ENCODE results near the gene MFSD2B.
A peak's percentile ranks its signal among the peaks of the same experiment; 100 is the strongest.

Gene MFSD2B

DNA sequence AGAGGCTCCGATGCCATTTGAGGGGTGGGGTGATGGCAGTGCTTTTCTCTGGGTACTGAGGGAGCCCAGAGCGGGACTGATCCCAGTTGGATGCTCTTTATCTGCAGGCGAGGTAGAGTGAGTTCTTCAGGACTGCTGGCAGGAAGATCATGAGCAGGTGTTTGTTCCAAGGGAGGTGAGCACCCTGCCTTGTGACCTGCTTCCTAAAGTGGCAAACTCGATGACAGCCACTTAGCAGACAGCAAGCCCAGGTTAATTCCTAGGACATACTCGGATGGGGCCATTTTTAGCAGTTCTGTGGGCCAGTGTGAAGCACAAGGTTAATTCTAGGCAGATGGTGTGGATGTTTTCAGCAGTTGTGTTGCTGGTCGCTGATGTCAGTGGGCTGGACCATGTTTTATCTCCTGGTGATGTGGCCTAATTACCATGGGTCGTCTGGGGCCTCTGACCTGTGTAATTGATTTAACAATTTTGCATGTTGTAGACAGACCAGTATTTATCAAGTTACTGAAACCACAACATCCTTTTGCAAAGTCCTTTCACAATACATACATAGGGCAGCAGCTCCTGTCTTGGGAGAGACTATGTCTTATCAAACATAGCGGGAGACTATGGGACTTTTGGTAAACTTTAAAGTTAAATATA, 44.6 kb downstream of the MFSD2B start:
- TF ChIP-seq, protein P1, sequence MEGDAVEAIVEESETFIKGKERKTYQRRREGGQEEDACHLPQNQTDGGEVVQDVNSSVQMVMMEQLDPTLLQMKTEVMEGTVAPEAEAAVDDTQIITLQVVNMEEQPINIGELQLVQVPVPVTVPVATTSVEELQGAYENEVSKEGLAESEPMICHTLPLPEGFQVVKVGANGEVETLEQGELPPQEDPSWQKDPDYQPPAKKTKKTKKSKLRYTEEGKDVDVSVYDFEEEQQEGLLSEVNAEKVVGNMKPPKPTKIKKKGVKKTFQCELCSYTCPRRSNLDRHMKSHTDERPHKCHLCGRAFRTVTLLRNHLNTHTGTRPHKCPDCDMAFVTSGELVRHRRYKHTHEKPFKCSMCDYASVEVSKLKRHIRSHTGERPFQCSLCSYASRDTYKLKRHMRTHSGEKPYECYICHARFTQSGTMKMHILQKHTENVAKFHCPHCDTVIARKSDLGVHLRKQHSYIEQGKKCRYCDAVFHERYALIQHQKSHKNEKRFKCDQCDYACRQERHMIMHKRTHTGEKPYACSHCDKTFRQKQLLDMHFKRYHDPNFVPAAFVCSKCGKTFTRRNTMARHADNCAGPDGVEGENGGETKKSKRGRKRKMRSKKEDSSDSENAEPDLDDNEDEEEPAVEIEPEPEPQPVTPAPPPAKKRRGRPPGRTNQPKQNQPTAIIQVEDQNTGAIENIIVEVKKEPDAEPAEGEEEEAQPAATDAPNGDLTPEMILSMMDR (conservative IDR thresholded peaks at IDR 0.05; ENCODE audit: low read depth, low read length): no peak
- H3K4me3 ChIP-seq (ENCODE audit: low read depth, low read length): no peak overlapping the region
- no peak for DNase-seq (ENCODE audit: low read depth)

DNA sequence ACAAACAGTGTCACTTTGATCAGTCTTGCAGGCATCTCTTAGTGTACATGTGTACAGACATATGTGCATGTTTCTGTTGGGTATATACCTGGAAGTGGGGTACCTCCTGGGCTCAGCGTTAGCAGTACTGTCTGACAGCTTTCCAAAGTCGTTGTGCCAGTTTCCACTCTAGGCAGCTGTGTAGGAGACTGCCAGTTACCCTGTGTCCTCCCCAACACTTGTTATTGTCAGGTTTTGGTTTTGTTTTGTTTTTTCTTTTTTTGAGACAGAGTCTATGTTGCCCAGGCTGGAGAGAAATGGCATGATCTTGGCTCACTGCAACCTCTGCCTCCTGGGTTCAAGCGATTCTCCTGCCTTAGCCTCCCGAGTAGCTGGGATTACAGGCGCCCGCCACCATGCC, 45.9 kb downstream of the MFSD2B start:
- no peak for DNase-seq (ENCODE audit: low read depth)
- TF ChIP-seq, protein P1 (conservative IDR thresholded peaks at IDR 0.05; ENCODE audit: low read depth, low read length): no peak
- no peak overlapping the region for H3K4me3 ChIP-seq (ENCODE audit: low read depth, low read length)

DNA sequence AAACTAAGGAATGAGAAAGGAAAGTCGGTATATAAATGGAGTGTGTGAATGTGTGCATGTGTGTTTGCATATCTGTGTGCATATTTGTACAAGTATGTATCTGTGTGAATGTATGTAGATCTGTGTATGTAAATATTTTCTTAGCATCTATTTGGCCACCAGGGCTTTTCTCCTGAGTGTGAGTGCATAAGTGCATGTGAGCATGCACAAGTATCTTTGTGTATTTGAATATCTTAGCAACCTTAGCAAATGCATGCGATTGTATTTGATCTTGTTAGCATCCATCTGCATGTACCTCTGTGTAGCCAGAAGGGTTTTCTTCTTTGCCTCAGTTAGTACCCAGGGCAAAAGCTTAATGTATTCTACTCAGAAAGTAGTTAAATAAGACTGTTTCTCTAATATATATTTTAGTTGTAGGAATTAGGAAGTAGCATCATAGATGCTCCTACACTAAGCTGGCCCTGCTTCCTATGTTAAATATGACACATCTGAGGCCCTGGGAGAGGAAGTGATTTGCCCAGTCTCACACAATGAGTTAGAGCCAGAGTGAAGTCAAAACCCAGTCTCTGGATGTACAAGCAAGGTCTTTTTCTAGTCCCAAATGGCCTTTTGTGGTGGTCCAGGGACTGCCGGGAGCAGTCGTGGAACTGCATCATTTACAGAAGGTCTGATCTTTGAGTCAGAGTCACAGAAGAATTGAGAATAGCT, 48.8 kb downstream of the MFSD2B start:
- no peak for DNase-seq (ENCODE audit: low read depth)
- TF ChIP-seq, protein P1 (conservative IDR thresholded peaks at IDR 0.05; ENCODE audit: low read depth, low read length): no peak
- no peak overlapping the region for H3K4me3 ChIP-seq (ENCODE audit: low read depth, low read length)

DNA sequence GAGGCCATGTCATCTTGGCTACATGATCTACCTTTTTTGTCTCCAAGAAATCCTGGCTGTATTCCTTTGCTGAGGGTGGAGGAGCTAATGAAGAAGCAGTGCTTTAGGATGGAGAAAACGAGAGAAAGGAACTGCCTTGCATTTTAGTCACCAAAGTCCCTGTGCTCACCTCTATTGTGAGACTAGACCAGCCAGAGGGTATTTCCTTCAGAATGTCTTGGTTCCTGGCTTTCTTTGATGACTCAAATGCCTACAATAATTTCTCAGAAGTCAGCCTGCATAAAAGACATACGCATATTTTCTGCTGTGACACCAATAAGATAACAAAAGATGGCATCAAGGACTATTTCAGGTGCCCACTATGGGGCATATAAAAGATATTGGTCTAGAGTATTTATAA, 55.5 kb downstream of the MFSD2B start:
- TF ChIP-seq, protein P1 (conservative IDR thresholded peaks at IDR 0.05; ENCODE audit: low read depth, low read length): no peak
- DNase-seq (ENCODE audit: low read depth): no peak
- H3K4me3 ChIP-seq (ENCODE audit: low read depth, low read length): no peak overlapping the region

DNA sequence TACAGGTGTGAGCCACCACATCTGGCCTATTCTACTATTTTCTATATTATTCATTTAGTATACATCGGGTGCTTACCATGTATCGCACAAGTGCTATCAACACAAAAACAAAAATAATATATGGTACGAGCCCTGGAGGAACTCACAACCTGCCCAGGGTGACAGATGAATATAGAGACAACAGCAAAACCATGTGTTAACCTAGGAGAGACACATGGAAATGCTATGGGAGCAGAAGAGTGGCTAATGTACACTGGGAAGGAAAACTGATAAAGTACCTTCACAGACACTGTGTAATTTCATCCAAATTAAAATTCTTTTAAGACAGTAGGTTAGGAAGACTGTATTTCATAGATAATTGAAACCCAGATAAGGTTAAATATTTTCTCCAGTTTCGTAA, 62.4 kb downstream of the MFSD2B start:
- no peak for DNase-seq (ENCODE audit: low read depth)
- H3K4me3 ChIP-seq (ENCODE audit: low read depth, low read length): no peak overlapping the region
- TF ChIP-seq, protein P1 (conservative IDR thresholded peaks at IDR 0.05; ENCODE audit: low read depth, low read length): no peak

- no peak for DNase-seq (ENCODE audit: low read depth)
- TF ChIP-seq, protein P1 (conservative IDR thresholded peaks at IDR 0.05; ENCODE audit: low read depth, low read length): no peak
- H3K4me3 ChIP-seq (ENCODE audit: low read depth, low read length): no peak overlapping the region
Observed at GRCh38 chr2:24073816-24074215, 63.9 kb downstream of the MFSD2B start.

DNA sequence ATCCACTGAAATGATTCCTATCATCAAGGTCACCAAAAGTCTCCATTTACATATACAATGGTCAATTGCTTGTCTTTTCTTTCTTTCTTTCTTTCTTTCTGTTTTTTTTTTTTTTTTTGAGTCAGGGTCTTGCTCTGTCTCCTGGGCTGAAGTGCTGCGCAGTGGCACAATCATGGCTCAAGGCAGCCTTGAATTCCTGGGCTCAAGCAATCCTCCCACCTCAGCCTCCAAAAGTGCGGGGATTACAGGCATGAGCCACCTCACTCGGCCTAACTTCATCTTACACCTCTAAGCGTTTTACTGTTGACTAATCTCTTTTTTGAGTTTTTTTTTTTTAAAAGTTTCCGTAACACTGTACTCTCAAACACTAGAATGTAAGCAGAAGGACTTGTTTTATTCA, 65.4 kb downstream of the MFSD2B start:
- H3K4me3 ChIP-seq (ENCODE audit: low read depth, low read length): peak overlapping the region; percentile 78
- TF ChIP-seq, protein P1 (conservative IDR thresholded peaks at IDR 0.05; ENCODE audit: low read depth, low read length): no peak
- DNase-seq (ENCODE audit: low read depth): peak; percentile 9
